ENCODE data around the gene FAM78A. TPM values are rescaled to one million over a fixed set of nuclear protein-coding genes. Genes with fewer than 3 reads are reported as not detected.

FAM78A gene
- total and polyA plus RNA-seq, 9 donors = 0.60 to 9.4 (median 2.3) TPM

- Histone ChIP-seq H3K36me3 (no peaks in the 10 kb centered on the region), H3K4me1 (ENCODE audit: insufficient read depth) (peaks cover 11% of the 10 kb centered on the region), H3K27me3 (no peaks in the 10 kb centered on the region), H3K27ac (peak overlapping the region in 1 of 2 donors; percentile 60), H3K9me3 (no peaks in the 10 kb centered on the region), H3K4me3 (peak overlapping the region; percentile 42)
- intact Hi-C loops (cut with DNase I) = no loop called here
- TF ChIP-seq CTCF (IDR thresholded peaks at IDR 0.05) (no peak), POLR2A (IDR thresholded peaks at IDR 0.05) (no peak), EP300 (IDR thresholded peaks at IDR 0.05) (no peak)
- DNase-seq = no peak
- 60 to 71% (median 69%) methylated on average over 16 to 17 of the region's 17 CpGs for WGBS, 3 donors
Observed at GRCh38 chr9:131290767-131291370, 14.6 kb upstream of the FAM78A start.

- 23 to 36% (median 23%) methylated on average over 29 to 34 of the region's 34 CpGs for WGBS, 3 donors
Observed at GRCh38 chr9:131290036-131290766, 13.9 kb upstream of the FAM78A start.

GRCh38 chr9:131289301-131290035 lies 13.2 kb upstream of the FAM78A start, which contains the start of gene PLPP7:
Gene PLPP7 (plus strand): TSS chr9:131289723. CDS start chr9:131289998, 275 bp downstream.
- intact Hi-C loops (cut with DNase I) = no loop called here
- 13 to 51% (median 25%) methylated on average over 15 to 28 of the region's 28 CpGs for WGBS, 3 donors
- peak; percentile 69 to 77 (median 73) for DNase-seq
- peak within 1 kb of the TSS; percentile 42 for H3K4me3 ChIP-seq
- H3K9me3 ChIP-seq = no peaks in the 10 kb centered on the region
- no peak for TF ChIP-seq POLR2A (IDR thresholded peaks at IDR 0.05)
- TF ChIP-seq EP300 (IDR thresholded peaks at IDR 0.05) = no peak
- TF ChIP-seq CTCF (IDR thresholded peaks at IDR 0.05) = no peak
- H3K4me1 ChIP-seq (ENCODE audit: insufficient read depth) = peaks cover 11% of the 10 kb centered on the region
- H3K36me3 ChIP-seq = no peaks in the 10 kb centered on the region
- H3K27me3 ChIP-seq = no peaks in the 10 kb centered on the region
- H3K27ac ChIP-seq = peak within 1 kb of the TSS; percentile 60 to 67

More at GRCh38 chr9:131290036-131290766, 13.9 kb upstream of the FAM78A start:
- peak overlapping the region; percentile 60 to 67 for H3K27ac ChIP-seq
- H3K4me3 ChIP-seq = peak overlapping the region; percentile 42
- H3K4me1 ChIP-seq (ENCODE audit: insufficient read depth) = peaks cover 11% of the 10 kb centered on the region
- peak in 1 of 5 donors; percentile 53 for DNase-seq
- no peaks in the 10 kb centered on the region for H3K36me3 ChIP-seq
- H3K27me3 ChIP-seq = no peaks in the 10 kb centered on the region
- TF ChIP-seq CTCF (IDR thresholded peaks at IDR 0.05) = no peak
- no peak for TF ChIP-seq POLR2A (IDR thresholded peaks at IDR 0.05)
- TF ChIP-seq EP300 (IDR thresholded peaks at IDR 0.05) = no peak
- intact Hi-C loops (cut with DNase I) = no loop called here
- H3K9me3 ChIP-seq = no peaks in the 10 kb centered on the region

GRCh38 chr9:131288217-131288616 lies 11.9 kb upstream of the FAM78A start:
- no peaks in the 10 kb centered on the region for H3K27me3 ChIP-seq
- peaks cover 11% of the 10 kb centered on the region for H3K4me1 ChIP-seq (ENCODE audit: insufficient read depth)
- H3K9me3 ChIP-seq = no peaks in the 10 kb centered on the region
- no peaks in the 10 kb centered on the region for H3K36me3 ChIP-seq
- no peak overlapping the region for H3K4me3 ChIP-seq
- intact Hi-C loops (cut with DNase I) = no loop called here
- no peak for TF ChIP-seq CTCF (IDR thresholded peaks at IDR 0.05)
- no peak for TF ChIP-seq EP300 (IDR thresholded peaks at IDR 0.05)
- no peak for TF ChIP-seq POLR2A (IDR thresholded peaks at IDR 0.05)
- 76 to 83% (median 82%) methylated on average over 9 of the region's 9 CpGs for WGBS, 3 donors
- no peak overlapping the region for H3K27ac ChIP-seq
- DNase-seq = no peak

Measured in ovary (tissue), 9 donors.